Measurements from ENCODE around the gene CCNL2. TPM values are rescaled to one million over a fixed set of nuclear protein-coding genes. Genes with fewer than 3 reads are reported as not detected.
A peak's percentile ranks its signal among the peaks of the same experiment; 100 is the strongest.
"Not testable (repeated sequence)": the region's sequence is repeated elsewhere in the genome, so short reads cannot be mapped to it uniquely, and the experiment has no call there.

CCNL2 gene
- total RNA-seq, 4 donors from 2014 or later, result 167 to 307 (median 215) TPM

DNA sequence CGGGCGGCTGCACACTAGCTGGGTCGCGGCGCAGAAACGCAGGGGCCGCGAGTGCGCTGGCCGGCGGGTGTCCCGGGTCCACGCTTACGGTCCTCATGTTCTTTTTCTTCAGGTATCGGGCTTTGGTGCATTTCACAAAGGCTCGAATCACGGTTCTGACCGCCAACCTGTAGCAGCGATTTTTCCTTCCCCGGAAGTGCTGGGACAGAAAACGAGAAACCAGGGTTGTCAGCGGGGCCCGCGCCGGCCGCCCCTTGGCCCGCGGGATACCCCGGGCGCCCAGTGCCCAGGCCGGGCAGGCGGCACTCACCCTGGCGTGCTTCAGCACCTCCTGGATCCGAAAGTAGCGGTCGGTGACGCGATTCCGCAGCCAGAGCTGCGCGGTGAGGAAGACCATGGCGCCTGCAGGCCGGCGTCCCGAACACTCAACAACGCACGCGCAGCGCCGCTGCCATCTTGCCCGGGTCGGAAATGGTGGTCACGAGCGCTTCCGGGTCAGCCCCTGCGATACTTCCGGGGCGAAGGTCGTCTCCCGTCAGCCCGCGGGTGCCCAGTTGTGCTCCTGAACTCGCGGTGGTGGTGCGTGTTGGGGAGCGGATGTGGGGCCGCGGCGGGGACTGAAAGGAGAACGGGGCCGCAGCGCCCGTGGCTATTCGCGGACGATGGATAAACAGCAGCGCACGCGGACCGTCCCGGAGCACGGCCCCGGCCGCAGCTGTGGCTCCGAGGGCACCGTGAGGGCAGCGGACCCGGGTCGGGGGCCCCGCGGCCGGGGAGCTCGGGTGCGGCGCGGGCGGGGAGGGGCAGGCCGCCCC, 7.9 kb upstream of the CCNL2 start, which contains the start of gene MRPL20:
Gene MRPL20, minus strand, starts transcription at position 473 of the 815 bp plus-strand sequence. Its CDS starts 76 bp downstream, at position 397.
- Histone ChIP-seq H3K4me3 (replicated peaks in 1 of 3) (peak within 1 kb of the TSS; percentile 92 to 98 (median 96)), H3K4me1 (peaks cover 22 to 29% of the 10 kb centered on the region in 2 donors), H3K27me3 (no peaks in the 10 kb centered on the region), H3K9me3 (no peaks in the 10 kb centered on the region), H3K36me3 (peaks cover 14 to 23% of the 10 kb centered on the region in 2 donors), H3K27ac (peak within 1 kb of the TSS; percentile 68 to 75 (median 75))
- WGBS, 2 donors, result 0 to 2% methylated on average over 20 to 32 of the region's 98 CpGs
- intact Hi-C loops (cut with DNase I), result loop anchor here (5.0 kb wide), 1 partner anchor 35 kb away; no protein-coding TSS in a partner anchor
- peak; percentile 94 to 95 for DNase-seq
- TF ChIP-seq, protein P1, sequence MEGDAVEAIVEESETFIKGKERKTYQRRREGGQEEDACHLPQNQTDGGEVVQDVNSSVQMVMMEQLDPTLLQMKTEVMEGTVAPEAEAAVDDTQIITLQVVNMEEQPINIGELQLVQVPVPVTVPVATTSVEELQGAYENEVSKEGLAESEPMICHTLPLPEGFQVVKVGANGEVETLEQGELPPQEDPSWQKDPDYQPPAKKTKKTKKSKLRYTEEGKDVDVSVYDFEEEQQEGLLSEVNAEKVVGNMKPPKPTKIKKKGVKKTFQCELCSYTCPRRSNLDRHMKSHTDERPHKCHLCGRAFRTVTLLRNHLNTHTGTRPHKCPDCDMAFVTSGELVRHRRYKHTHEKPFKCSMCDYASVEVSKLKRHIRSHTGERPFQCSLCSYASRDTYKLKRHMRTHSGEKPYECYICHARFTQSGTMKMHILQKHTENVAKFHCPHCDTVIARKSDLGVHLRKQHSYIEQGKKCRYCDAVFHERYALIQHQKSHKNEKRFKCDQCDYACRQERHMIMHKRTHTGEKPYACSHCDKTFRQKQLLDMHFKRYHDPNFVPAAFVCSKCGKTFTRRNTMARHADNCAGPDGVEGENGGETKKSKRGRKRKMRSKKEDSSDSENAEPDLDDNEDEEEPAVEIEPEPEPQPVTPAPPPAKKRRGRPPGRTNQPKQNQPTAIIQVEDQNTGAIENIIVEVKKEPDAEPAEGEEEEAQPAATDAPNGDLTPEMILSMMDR (IDR thresholded peaks at IDR 0.05), result peak in 1 of 6 experiments; percentile 3
- peak in 1 of 2 donors; percentile 84 for TF ChIP-seq POLR2A (IDR thresholded peaks at IDR 0.05)

DNA sequence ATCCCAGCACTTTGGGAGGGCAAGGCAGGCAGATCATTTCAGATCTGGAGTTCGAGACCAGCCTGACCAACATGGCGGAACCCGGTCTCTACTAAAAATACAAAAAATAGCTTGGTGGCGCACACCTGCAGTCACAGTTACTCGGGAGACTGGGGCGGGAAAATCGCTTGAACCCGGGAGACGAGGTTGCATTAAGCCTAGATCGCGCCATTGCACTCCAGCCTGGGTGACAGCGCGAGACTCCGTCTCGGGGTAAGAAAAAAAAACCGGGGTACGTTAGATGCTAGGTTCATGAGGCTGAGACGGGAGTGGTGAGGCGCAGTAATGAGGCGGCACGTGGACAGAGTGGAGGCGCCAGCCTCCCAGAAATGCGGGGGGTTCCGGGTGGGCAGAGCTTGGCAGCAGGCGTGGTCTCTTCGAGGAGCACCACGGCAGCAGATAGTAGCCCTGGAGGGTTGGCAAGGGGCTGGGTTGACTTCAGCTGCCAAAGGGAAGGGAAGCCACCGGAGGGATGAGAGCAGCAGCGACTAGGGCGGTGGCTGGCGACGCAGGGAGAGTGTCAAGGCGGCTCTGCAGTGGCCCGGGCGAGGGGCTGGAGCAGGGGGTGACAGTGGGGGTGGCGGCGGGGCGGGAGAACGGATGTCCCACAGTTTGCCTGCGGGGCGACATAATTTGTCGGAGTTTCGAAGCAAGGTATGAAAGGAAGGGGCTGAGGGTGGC, 7.1 kb upstream of the CCNL2 start:
- Histone ChIP-seq H3K36me3 (peaks cover 15 to 30% of the 10 kb centered on the region in 2 donors), H3K4me3 (replicated peaks in 1 of 3) (peak overlapping the region; percentile 92 to 98 (median 96)), H3K27me3 (no peaks in the 10 kb centered on the region), H3K9me3 (no peaks in the 10 kb centered on the region), H3K27ac (peak overlapping the region in 2 of 3 donors; percentile 75), H3K4me1 (peaks cover 22 to 29% of the 10 kb centered on the region in 2 donors)
- 47 to 51% methylated on average over 37 to 41 of the region's 43 CpGs for WGBS, 2 donors
- no peak for DNase-seq
- intact Hi-C loops (cut with DNase I), result loop anchor here (5.0 kb wide), 1 partner anchor 36 kb away; no protein-coding TSS in a partner anchor
- TF ChIP-seq, protein P1 (IDR thresholded peaks at IDR 0.05), result no peak
- TF ChIP-seq POLR2A (IDR thresholded peaks at IDR 0.05), result no peak

GRCh38 chr1:1403653-1404052, 4.5 kb upstream of the CCNL2 start:
- TF ChIP-seq POLR2A (IDR thresholded peaks at IDR 0.05), result no peak
- TF ChIP-seq, protein P1 (IDR thresholded peaks at IDR 0.05), result no peak
- H3K9me3 ChIP-seq, result no peaks in the 10 kb centered on the region
- 89 to 90% methylated on average over 7 of the region's 7 CpGs for WGBS, 2 donors
- H3K27ac ChIP-seq, result no peak overlapping the region
- no peaks in the 10 kb centered on the region for H3K27me3 ChIP-seq
- H3K4me3 ChIP-seq (replicated peaks in 1 of 3), result no peak overlapping the region
- intact Hi-C loops (cut with DNase I), result no loop called here
- no peak for DNase-seq
- peaks cover 15 to 34% of the 10 kb centered on the region in 2 donors for H3K36me3 ChIP-seq
- H3K4me1 ChIP-seq, result peaks cover 27 to 30% of the 10 kb centered on the region in 2 donors

DNA sequence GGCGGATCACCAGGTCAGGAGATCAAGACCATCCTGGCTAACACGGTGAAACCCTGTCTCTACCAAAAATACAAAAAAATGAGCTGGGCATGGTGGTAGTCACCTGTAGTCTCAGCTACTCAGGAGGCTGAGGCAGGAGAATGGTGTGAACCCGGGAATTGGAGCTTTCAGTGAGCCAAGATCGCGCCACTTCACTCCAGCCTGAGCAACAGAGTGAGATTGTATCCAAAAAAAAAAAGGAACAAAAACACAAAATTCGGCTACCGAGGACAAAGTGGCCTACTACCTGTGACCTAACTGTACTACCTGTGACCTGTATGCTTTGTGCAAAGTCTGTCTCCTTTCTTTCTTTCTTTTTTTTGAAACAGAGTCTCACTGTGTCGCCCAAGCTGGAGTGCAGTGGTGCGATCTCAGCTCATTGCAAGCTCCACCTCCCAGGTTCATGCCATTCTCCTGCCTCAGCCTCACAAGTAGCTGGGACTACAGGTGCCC, 3.8 kb upstream of the CCNL2 start:
- H3K9me3 ChIP-seq; H3K27ac ChIP-seq; intact Hi-C loops (cut with DNase I); DNase-seq; H3K27me3 ChIP-seq; H3K4me3 ChIP-seq (replicated peaks in 1 of 3): not testable (repeated sequence)
- H3K4me1 ChIP-seq, result peaks cover 26 to 29% of the 10 kb centered on the region in 2 donors
- H3K36me3 ChIP-seq, result peaks cover 16 to 34% of the 10 kb centered on the region in 2 donors
- WGBS, 2 donors, result 91 to 95% methylated on average over 9 of the region's 9 CpGs

- TF ChIP-seq, protein P1 (IDR thresholded peaks at IDR 0.05), result peak in 2 of 6 experiments; percentile 12 to 33
- TF ChIP-seq POLR2A (IDR thresholded peaks at IDR 0.05), result no peak
- H3K4me1 ChIP-seq, result peaks cover 28 to 30% of the 10 kb centered on the region in 2 donors
- intact Hi-C loops (cut with DNase I), result no loop called here
- H3K4me3 ChIP-seq (replicated peaks in 1 of 3), result no peak overlapping the region
- H3K27ac ChIP-seq, result no peak overlapping the region
- no peaks in the 10 kb centered on the region for H3K27me3 ChIP-seq
- WGBS, 2 donors, result 81 to 82% methylated on average over 18 to 20 of the region's 20 CpGs
- peaks cover 23 to 40% of the 10 kb centered on the region in 2 donors for H3K36me3 ChIP-seq
- no peaks in the 10 kb centered on the region for H3K9me3 ChIP-seq
- DNase-seq, result peak in 1 of 2 donors; percentile 26
Observed at GRCh38 chr1:1402072-1402900, 3.2 kb upstream of the CCNL2 start.
